ENCODE results near the gene PSME2.
"Not testable (repeated sequence)": the region's sequence is repeated elsewhere in the genome, so short reads cannot be mapped to it uniquely, and the experiment has no call there.

PSME2 gene

DNA sequence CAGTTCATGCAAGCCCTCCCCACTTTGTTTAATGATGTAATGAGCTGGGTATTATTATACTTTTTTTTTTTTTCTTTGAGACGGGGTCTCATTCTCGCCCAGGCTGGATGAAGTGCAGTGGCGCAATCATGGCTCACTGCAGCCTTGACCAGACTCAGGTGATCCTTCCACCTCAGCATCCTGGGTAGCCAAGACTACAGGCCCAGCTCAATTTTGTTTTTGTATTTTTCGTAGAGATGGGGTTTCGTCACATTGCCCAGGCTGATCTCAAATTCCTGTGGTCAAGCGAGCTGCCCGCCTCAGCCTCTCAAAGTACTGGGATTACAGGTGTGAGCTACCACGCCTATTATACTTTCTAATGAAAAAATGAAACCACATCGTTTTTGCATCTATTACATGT lies 36.4 kb downstream of the PSME2 start:
- no peak for DNase-seq

GRCh38 chr14:24108336-24108874 lies 38.0 kb downstream of the PSME2 start:
- DNase-seq, result no peak

- no peak for DNase-seq
Observed at GRCh38 chr14:24106672-24107271, 39.6 kb downstream of the PSME2 start.

DNA sequence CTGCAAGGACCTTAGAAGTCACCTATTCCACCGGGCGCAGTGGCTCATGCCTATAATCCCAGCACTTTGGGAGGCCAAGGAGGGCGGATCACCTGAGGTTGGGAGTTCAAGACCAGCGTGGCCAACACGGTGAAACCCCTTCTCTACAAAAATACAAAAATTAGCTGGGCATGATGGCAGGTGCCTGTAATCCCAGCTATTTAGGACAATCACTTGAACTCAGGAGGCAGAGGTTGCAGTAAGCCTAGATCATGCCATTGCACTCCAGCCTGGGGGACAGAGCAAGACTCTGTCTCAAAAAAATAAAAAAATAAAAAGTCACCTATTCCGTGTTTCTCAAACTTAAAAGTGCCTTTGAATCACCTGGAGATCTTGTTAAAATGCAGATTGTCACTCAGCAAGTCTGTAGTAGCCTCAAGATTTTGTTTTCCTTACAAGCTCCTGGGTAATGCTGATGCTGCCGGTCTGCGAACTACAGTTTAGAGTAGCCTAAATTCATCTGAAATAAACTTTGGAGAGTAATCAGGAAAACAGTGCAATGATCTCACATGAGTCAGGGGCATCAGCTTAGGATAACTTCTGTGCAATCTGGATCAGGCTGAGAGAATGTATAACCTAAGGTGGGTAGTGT lies 40.7 kb downstream of the PSME2 start:
- not testable (repeated sequence) for DNase-seq

GRCh38 chr14:24103451-24103850 lies 43.0 kb downstream of the PSME2 start:
- DNase-seq, result no peak

DNA sequence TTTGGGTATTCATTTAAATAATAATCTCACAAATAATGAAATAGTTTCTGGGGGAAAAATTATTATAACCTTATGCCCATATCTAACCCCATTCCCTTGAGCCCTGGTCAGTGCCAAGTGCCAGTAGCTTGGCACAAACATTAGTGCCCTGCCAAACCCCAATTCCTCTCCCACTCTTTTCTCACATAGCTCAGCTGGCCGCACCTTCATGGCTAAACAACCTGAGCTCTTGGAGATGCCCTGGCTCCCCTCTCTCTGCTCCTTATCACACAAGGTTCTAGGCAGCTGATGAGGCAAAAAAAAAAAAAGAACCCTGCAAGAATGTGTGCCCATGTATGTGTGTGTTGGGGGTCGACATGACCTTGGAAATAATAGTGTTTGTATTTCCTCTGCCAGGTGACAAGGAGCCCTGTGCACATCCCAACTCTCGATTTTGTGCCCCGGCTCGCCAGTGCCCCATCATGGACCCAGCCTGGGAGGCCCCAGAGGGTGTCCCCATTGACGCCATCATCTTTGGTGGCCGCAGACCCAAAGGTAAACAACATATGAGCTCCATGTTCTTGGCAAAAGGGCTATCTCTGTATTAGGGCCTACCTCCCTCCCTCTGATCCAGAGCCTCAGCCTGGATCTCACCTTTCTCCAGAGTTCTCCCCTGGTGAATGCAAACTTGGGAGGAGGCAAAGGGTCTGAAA lies 43.9 kb downstream of the PSME2 start:
- DNase-seq, result no peak

DNA sequence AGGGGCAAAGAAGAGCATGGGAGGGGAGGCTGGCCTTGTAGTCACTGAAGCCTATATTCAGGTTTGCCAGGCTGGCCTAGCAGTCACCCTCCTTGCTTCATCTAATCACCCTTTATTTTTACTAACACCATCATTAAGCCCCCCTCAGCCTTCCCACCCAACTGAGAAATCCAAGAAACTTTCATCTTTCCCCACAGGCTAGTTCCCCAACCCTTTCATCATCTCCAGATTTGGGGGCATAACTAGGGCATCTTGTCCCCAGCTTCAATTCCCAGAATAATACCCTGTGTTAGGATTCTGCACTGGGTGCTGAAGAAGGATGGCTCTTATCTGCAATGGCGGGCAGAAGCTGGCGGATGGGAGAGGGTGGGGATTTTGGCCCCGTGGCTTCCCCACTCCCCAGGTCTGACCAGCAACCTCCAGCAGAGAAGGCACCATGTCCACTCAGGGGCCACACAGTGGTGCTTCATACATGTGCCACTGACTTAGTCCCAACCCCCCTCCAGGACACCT lies 45.4 kb downstream of the PSME2 start:
- no peak for DNase-seq

DNA sequence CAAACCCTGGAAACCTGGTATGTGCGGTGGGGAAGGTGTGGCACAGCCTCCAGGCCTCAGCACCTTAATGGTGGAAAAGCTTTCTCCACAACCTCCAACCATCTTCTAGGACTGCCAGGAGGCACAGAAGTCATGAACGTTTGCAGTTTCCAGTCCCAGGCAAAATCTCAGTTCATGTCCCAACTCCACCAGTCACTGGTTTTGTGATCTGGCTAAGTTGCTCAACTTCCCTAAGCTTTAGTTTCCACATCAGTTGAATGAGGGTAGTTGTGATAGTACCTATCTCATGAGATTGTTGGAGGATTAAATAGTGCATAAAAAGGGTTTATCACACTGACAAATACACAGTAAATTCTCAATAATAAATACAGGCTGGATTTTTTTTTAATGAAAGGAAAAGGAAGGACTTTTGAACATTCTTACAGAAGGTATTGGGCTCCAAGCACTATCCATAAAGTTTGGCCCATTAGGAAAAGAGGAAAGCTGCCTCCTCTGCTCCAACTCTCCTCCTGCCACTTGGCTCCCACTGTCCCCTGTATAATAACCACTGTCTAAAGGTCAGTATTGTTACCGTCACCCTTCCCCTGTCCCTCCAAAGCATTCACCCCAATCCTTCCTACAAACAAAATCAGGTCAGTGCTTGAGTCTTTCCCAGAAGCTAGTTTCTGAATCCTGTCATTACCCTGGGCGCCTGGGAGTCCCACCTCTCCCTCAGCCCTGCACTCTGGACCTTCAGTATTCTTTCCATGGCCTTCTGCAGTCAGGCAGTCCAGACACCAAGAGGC lies 46.0 kb downstream of the PSME2 start:
- DNase-seq, result no peak

- DNase-seq, result no peak
Observed at GRCh38 chr14:24098927-24099813, 47.2 kb downstream of the PSME2 start.

- no peak for DNase-seq
Observed at GRCh38 chr14:24098229-24098926, 48.0 kb downstream of the PSME2 start.

GRCh38 chr14:24096545-24097181 lies 49.7 kb downstream of the PSME2 start:
- DNase-seq, result no peak

GRCh38 chr14:24095271-24096068 lies 50.9 kb downstream of the PSME2 start:
- DNase-seq, result no peak

DNA sequence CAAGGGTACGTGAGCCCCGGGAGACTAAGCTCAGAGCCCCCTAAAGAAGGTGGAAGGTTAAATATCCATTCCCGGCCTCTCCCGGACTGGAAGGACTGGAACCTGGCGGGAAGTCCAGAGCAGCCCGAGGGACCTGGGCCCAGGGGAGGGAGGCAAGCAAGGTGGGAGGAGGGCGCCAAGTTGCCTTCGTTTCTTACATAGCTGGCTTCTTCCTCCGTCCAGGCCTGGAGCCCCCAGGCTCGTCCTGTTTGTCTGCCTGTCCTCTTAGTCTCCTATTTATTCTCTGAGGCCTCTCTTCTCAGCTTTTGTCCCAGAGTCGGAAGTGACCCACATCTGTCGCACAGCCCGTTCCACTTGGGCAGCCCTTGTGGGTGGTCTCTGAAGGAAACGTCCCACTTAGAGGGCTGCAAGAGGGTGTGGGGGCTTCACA lies 51.6 kb downstream of the PSME2 start:
- DNase-seq, result no peak

DNA sequence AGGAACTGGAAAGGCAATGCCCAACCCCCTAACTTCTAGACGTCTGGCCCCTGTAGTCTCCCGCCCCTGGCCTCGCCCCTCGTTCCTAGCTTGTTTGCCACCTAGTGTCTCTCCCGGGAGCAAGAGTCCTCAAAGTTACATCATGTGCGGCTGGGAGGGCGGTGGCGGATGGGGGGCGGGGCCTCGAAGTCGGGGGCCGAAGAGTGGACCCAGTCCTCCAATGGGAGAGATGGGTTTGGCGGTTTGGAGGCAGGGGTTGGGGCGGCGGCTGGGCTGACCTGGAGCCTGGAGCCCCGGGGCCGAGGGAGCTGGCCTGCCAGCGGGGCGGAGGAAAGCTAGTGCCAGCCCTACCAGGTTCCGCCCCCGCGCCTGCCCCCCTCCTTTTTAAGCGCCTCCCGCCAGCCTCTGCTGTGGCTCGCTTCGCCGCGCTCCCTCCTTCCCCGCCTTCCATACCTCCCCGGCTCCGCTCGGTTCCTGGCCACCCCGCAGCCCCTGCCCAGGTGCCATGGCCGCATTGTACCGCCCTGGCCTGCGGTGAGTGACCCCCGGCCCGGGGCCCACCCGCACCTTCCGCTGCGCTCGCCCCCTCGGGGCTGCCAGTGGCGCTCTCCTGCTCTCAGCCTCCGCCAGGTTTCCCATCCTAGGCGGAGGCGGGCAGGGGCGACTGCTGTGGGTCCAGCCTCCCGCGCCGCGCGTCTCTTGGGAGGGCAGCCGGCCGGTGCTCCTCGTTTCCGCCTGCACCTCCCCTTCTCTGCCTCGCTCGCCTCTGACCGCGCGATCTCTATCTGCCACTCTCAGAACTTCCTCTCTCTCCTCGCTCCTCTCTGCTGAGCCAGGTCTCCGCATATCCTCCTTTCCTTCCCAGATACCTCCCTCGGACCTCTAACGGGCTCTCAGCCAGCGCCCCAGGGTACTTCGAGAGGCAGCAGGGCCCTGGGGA lies 52.2 kb downstream of the PSME2 start, which contains the start of gene PCK2:
PCK2 (plus strand) TSS at position 411 of the 940 bp plus-strand sequence; CDS start at position 506, 95 bp downstream.
- DNase-seq, result peak; percentile 63
